H1 (cell line): ENCODE data around the gene NFIA. TPM values are rescaled to one million over a fixed set of nuclear protein-coding genes. Genes with fewer than 3 reads are reported as not detected.

ENCODE experiments used
- CTCF ChIA-PET: fragments of 300-600 bp; sonication (Branson Sonifier 250); formaldehyde crosslinking; loops from one replicate; lab custom pipeline; 2021; ENCODE audit not compliant: partially characterized antibody; lab: Charles Lee
- POLR2A ChIA-PET: fragments of 300-600 bp; sonication (Branson Sonifier 250); formaldehyde crosslinking; loops from one replicate; lab custom pipeline; 2021; ENCODE audit warnings: inconsistent platforms; ENCODE audit not compliant: partially characterized antibody; lab: Charles Lee
- DNase-seq, 2 experiments: peaks; one replicate each; pipeline versions ENCODE4 v3.0.0 to v3.0.0-alpha.2; 2010 to 2022; ENCODE audit warnings: low spot score in 2 of 2, low read depth in 1 of 2, mixed read lengths in 1 of 2
- FAIRE-seq: peaks from 2 replicates; lab custom pipeline; 2011; peaks lifted over from hg19 to GRCh38; lab: Jason Lieb, UNC
- H2AFZ ChIP-seq: 2 replicates; pipeline ENCODE4 v1.8.1; 2012; ENCODE audit warnings: low read length, inconsistent platforms
- H2AK5ac ChIP-seq: 2 replicates; pipeline ENCODE4 v1.6.1; 2013; ENCODE audit warnings: low read depth, low read length
- H2BK120ac ChIP-seq: replicated peaks from 2 replicates; pipeline ENCODE3; 2013; ENCODE audit warnings: low read depth, low read length, inconsistent platforms
- H2BK12ac ChIP-seq: 2 replicates; pipeline ENCODE4 v1.6.1; 2013; ENCODE audit warnings: low read depth, low read length
- H2BK15ac ChIP-seq: 2 replicates; pipeline ENCODE4 v1.6.1; 2013; ENCODE audit warnings: low read length
- H2BK20ac ChIP-seq: 2 replicates; pipeline ENCODE4 v1.6.1; 2013; ENCODE audit warnings: low read length
- H2BK5ac ChIP-seq: 2 replicates; pipeline ENCODE4 v1.6.1; 2013; ENCODE audit warnings: low read depth, low read length
- H3K14ac ChIP-seq: 2 replicates; pipeline ENCODE4 v1.6.1; 2013; ENCODE audit warnings: inconsistent platforms; ENCODE audit not compliant: insufficient read length
- H3K18ac ChIP-seq: 2 replicates; pipeline ENCODE4 v1.6.1; 2013; ENCODE audit warnings: low read length; ENCODE audit errors: extremely low read depth
- H3K23ac ChIP-seq: 2 replicates; pipeline ENCODE4 v1.6.1; 2013; ENCODE audit warnings: inconsistent platforms; ENCODE audit not compliant: insufficient read length
- H3K23me2 ChIP-seq: 2 replicates; pipeline ENCODE4 v1.6.1; 2013; ENCODE audit warnings: low read depth, low read length
- H3K27ac ChIP-seq: 2 replicates; pipeline ENCODE4 v1.6.1; 2011; ENCODE audit warnings: low read depth, low read length, inconsistent platforms
- H3K27me3 ChIP-seq, 4 experiments: replicated peaks in 1 of 4; 1 replicate in 1 of 4; 2 replicates in 3 of 4; pipeline versions ENCODE4 v1.6.1 to v1.8.1; 2011 to 2013; ENCODE audit warnings: low read length in 3 of 4, mild to moderate bottlenecking in 3 of 4, inconsistent platforms in 2 of 4, mixed read lengths in 2 of 4, moderate library complexity in 1 of 4; ENCODE audit not compliant: control insufficient read depth in 3 of 4, insufficient read depth in 3 of 4; ENCODE audit errors: extremely low read depth in 1 of 4
- H3K36me3 ChIP-seq, 4 experiments: 2 replicates each; pipeline versions ENCODE4 v1.6.1 to v1.8.1; 2011 to 2013; ENCODE audit warnings: mild to moderate bottlenecking in 4 of 4, low read length in 3 of 4, moderate library complexity in 2 of 4, control low read depth in 1 of 4, inconsistent platforms in 1 of 4; ENCODE audit not compliant: insufficient read depth in 4 of 4, control insufficient read depth in 2 of 4
- H3K4ac ChIP-seq: replicated peaks from 2 replicates; pipeline ENCODE3; 2013; ENCODE audit warnings: low read length, low read depth, mixed read lengths, inconsistent platforms; ENCODE audit not compliant: insufficient read length
- H3K4me1 ChIP-seq, 4 experiments: replicated peaks in 1 of 4; 1 replicate in 1 of 4; 2 replicates in 3 of 4; pipeline versions ENCODE4 v1.6.1 to v1.8.1; 2011 to 2013; ENCODE audit warnings: low read length in 3 of 4, inconsistent platforms in 2 of 4, mixed read lengths in 1 of 4; ENCODE audit not compliant: insufficient read depth in 4 of 4, control insufficient read depth in 3 of 4
- H3K4me2 ChIP-seq, 2 experiments: 2 replicates each; pipeline versions ENCODE4 v1.6.1 to v1.8.1; 2011 to 2013; ENCODE audit warnings: low read depth in 2 of 2, low read length in 2 of 2, control low read depth in 1 of 2, inconsistent platforms in 1 of 2, mild to moderate bottlenecking in 1 of 2; ENCODE audit not compliant: insufficient read depth in 1 of 2
- H3K4me3 ChIP-seq, 4 experiments: fragments of 200-600, 300-600 bp in 1 of 4; sonication (generic), shearing (Covaris generic), sonication (Bioruptor Twin) in 1 of 4; 2 replicates each; pipeline versions ENCODE4 v1.5.1 to v1.8.1; 2011 to 2016; ENCODE audit warnings: low read length in 4 of 4, low read depth in 3 of 4, control low read depth in 2 of 4, inconsistent platforms in 2 of 4, mild to moderate bottlenecking in 2 of 4, mixed read lengths in 1 of 4, moderate library complexity in 1 of 4; ENCODE audit not compliant: insufficient read depth in 2 of 4; ENCODE audit errors: extremely low read depth in 1 of 4
- H3K56ac ChIP-seq: replicated peaks from 2 replicates; pipeline ENCODE3; 2013; ENCODE audit warnings: low read depth, mild to moderate bottlenecking, mixed read lengths, low read length, inconsistent platforms; ENCODE audit not compliant: insufficient read length
- H3K79me1 ChIP-seq: 2 replicates; pipeline ENCODE4 v1.6.1; 2013; ENCODE audit warnings: low read depth, low read length, control low read depth
- H3K79me2 ChIP-seq, 2 experiments: 2 replicates each; pipeline versions ENCODE4 v1.6.1 to v1.8.1; 2012 to 2013; ENCODE audit warnings: low read length in 2 of 2, mild to moderate bottlenecking in 2 of 2, inconsistent platforms in 1 of 2; ENCODE audit not compliant: insufficient read depth in 2 of 2, control insufficient read depth in 1 of 2
- H3K9ac ChIP-seq, 4 experiments: replicated peaks in 1 of 4; 1 replicate in 1 of 4; 2 replicates in 3 of 4; pipeline versions ENCODE4 v1.6.1 to v1.8.1; 2011 to 2013; ENCODE audit warnings: low read depth in 3 of 4, low read length in 3 of 4, control low read depth in 2 of 4, mild to moderate bottlenecking in 2 of 4, moderate library complexity in 2 of 4, inconsistent platforms in 1 of 4; ENCODE audit errors: extremely low read depth in 1 of 4
- H3K9me3 ChIP-seq, 2 experiments: 2 replicates each; pipeline versions ENCODE4 v1.6.1 to v1.8.1; 2012 to 2013; ENCODE audit warnings: mild to moderate bottlenecking in 2 of 2, moderate library complexity in 2 of 2, control low read depth in 1 of 2, inconsistent platforms in 1 of 2, low read depth in 1 of 2, low read length in 1 of 2, mixed read lengths in 1 of 2; ENCODE audit not compliant: insufficient read depth in 2 of 2
- H4K20me1 ChIP-seq, 2 experiments: replicated peaks in 1 of 2; 2 replicates each; pipeline versions ENCODE3 to v1.8.1; 2011 to 2013; ENCODE audit warnings: inconsistent platforms in 2 of 2, low read length in 2 of 2, mild to moderate bottlenecking in 1 of 2; ENCODE audit not compliant: insufficient read depth in 2 of 2, control insufficient read depth in 1 of 2
- H4K5ac ChIP-seq: 2 replicates; pipeline ENCODE4 v1.6.1; 2013; ENCODE audit warnings: low read length, low read depth, mixed read lengths, inconsistent platforms; ENCODE audit not compliant: insufficient read length
- H4K8ac ChIP-seq: 2 replicates; pipeline ENCODE4 v1.8.0; 2013; ENCODE audit warnings: mild to moderate bottlenecking, moderate library complexity, low read length, inconsistent platforms; ENCODE audit not compliant: insufficient read depth; ENCODE audit errors: extremely low read depth
- H4K91ac ChIP-seq: replicated peaks from 2 replicates; pipeline ENCODE3; 2013; ENCODE audit warnings: low read length, mixed read lengths, inconsistent platforms; ENCODE audit not compliant: insufficient read length
- CTBP2 ChIP-seq: IDR thresholded peaks from 2 replicates; pipeline ENCODE4 v1.7.0; 2011; ENCODE audit warnings: borderline replicate concordance, mild to moderate bottlenecking, moderate library complexity, mixed read lengths, low read length; ENCODE audit not compliant: insufficient read depth, insufficient read length
- CTCF ChIP-seq, 3 experiments: IDR thresholded peaks; 1 replicate in 2 of 3; 2 replicates in 1 of 3; pipeline versions ENCODE4 v1.5.1 to v1.6.1; 2011; ENCODE audit warnings: low read length in 3 of 3, mild to moderate bottlenecking in 3 of 3, inconsistent platforms in 2 of 3, low read depth in 1 of 3, moderate library complexity in 1 of 3; ENCODE audit not compliant: insufficient read depth in 1 of 3; ENCODE audit errors: control extremely low read depth in 1 of 3
- EZH2 ChIP-seq: fragments of 200-600 bp; sonication (generic); IDR thresholded peaks from 2 replicates; pipeline ENCODE4 v1.7.1; 2012; ENCODE audit warnings: low read depth, mild to moderate bottlenecking, moderate library complexity, low read length, inconsistent platforms; ENCODE audit not compliant: severe bottlenecking
- FOSL1 ChIP-seq: IDR thresholded peaks from 2 replicates; pipeline ENCODE4 v1.6.1; 2011; ENCODE audit warnings: mild to moderate bottlenecking, low read depth, low read length, moderate library complexity; ENCODE audit not compliant: insufficient read depth
- HDAC6 ChIP-seq: IDR thresholded peaks from one replicate; pipeline ENCODE4 v1.7.1; 2012; ENCODE audit warnings: low read depth, mild to moderate bottlenecking, inconsistent platforms, low read length, moderate library complexity
- PHF8 ChIP-seq: fragments of 200-600 bp; sonication (generic); conservative IDR thresholded peaks from 2 replicates; pipeline ENCODE4 v1.7.1; 2012; ENCODE audit warnings: low read depth, mild to moderate bottlenecking, inconsistent platforms, low read length, moderate library complexity
- POU5F1 ChIP-seq: IDR thresholded peaks from 2 replicates; pipeline ENCODE4 v1.6.1; 2011; ENCODE audit warnings: low read depth, mild to moderate bottlenecking, low read length, moderate library complexity
- RBBP5 ChIP-seq: IDR thresholded peaks from 2 replicates; pipeline ENCODE4 v1.7.1; 2012; ENCODE audit warnings: low read depth, mild to moderate bottlenecking, inconsistent platforms, low read length, moderate library complexity, borderline replicate concordance
- SIN3A ChIP-seq, 2 experiments: IDR thresholded peaks in 1 of 2; conservative IDR thresholded peaks in 1 of 2; 2 replicates each; pipeline ENCODE4 v1.6.1; 2011 to 2012; ENCODE audit warnings: low read length in 2 of 2, improper control_type of control experiment in 1 of 2, low read depth in 1 of 2, mild to moderate bottlenecking in 1 of 2
- SP4 ChIP-seq: IDR thresholded peaks from 2 replicates; pipeline ENCODE4 v1.6.1; 2012; ENCODE audit warnings: low read length, inconsistent platforms
- WGBS, 2 experiments: shearing (Covaris generic) in 1 of 2; methylation state at CpG; one replicate each; pipeline versions ENCODE4 v1.1.6 to v1.1.7; 2013 to 2015; ENCODE audit warnings: low lambda C conversion rate in 2 of 2, mixed read lengths in 2 of 2, inconsistent platforms in 1 of 2, low coverage in 1 of 2, missing lambda C conversion rate in 1 of 2; ENCODE audit not compliant: insufficient replicate concordance in 2 of 2, insufficient coverage in 1 of 2, insufficient read length in 1 of 2; ENCODE audit errors: extremely low coverage in 1 of 2, missing lambda C conversion rate in 1 of 2; 5-methylcytosine and 5-hydroxymethylcytosine counted together
- polyA plus RNA-seq, 7 experiments: library from polyadenylated mRNA; depleted of rRNA in 3 of 7; stranded (reverse) in 5 of 7; unstranded in 2 of 7; fragments of >200 nt in 5 of 7; fragments of 200-250 nt in 2 of 7; gene quantifications; 1 replicate in 5 of 7; 2 replicates in 1 of 7; 4 replicates in 1 of 7; pipeline versions ENCODE4 v1.2.1 to v1.2.3, GENCODE V29; 2011 to 2013; ENCODE audit warnings: missing spikeins in 2 of 7, mixed read lengths in 2 of 7
- total RNA-seq: library from RNA; stranded (reverse); fragmentation: NEBNext Ultra II Directional; extraction: Animal tissue kit (Norgen Biotek cat#: 25700); gene quantifications from 2 replicates; pipeline ENCODE4 v1.2.1, GENCODE V29; 2021

NFIA gene
- total and polyA plus RNA-seq, 2 of the 8 experiments (the other 6 are each of a cell fraction or from before 2014, with no cell fraction given), result 1.8 to 2.3 TPM

DNA sequence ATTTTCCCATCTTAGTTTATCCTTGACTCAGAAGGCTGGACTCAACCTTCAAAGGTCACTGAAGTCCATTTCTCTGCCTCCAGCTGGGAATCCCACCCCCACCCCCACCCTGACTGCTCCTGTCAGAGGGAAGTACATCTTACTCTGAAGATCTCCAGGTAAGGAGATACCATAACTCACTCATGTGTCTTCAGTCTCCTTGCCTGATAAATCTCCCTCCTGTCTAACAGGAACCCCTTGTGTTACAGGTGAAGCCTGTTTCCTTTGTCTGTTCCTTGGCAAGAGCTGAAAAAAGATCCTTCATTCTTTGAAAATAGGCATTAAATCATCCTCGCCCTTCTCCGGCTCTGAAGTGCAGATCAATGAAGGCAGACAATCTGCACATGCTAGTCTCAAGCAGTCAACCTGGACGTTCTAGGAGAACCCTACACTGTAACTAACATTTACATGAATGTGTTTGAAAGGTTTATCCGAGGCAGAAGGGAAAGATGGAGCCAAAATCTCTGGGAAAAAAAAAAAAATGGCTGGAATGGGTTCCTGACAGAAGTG lies 392.0 kb downstream of the NFIA start:
- Histone ChIP-seq H4K20me1 (peaks cover 0 to 7% of the 10 kb centered on the region in 2 experiments), H2BK5ac (no peak overlapping the region), H2BK15ac (no peak overlapping the region), H2BK120ac (no peak overlapping the region), H3K4me1 (no peaks in the 10 kb centered on the region), H2AFZ (no peak overlapping the region), H3K9me3 (no peaks in the 10 kb centered on the region), H3K27ac (no peak overlapping the region), H4K8ac (no peak overlapping the region), H3K4me3 (no peak overlapping the region), H3K23me2 (no peaks in the 10 kb centered on the region), H3K4me2 (no peak overlapping the region), H3K9ac (no peak overlapping the region), H3K79me1 (no peaks in the 10 kb centered on the region), H3K18ac (no peak overlapping the region), H3K36me3 (no peaks in the 10 kb centered on the region), H3K14ac (no peak overlapping the region), H3K23ac (no peak overlapping the region), H3K27me3 (peaks cover 43 to 65% (median 59%) of the 10 kb centered on the region in 4 experiments), H3K56ac (no peak overlapping the region), H2BK12ac (no peak overlapping the region), H2AK5ac (no peak overlapping the region), H3K79me2 (no peaks in the 10 kb centered on the region), H2BK20ac (no peak overlapping the region), H3K4ac (no peak overlapping the region), H4K5ac (no peak overlapping the region), H4K91ac (no peak overlapping the region)
- DNase-seq (no peak), FAIRE-seq (no peak)
- ChIA-PET POLR2A (no interaction called here), CTCF (interaction anchor here (1.6 kb wide), 1 partner anchor 73 kb away, joined by 3 read pairs; no protein-coding TSS in a partner anchor)
- 89% methylated on average over 4 of the region's 4 CpGs; no CpG with 5 or more reads in 1 of the 2 experiments for WGBS, 2 experiments
- TF ChIP-seq EZH2 (no peak), CTCF (IDR thresholded peaks at IDR 0.05; ENCODE audit: control extremely low read depth in 1 of 3, insufficient read depth in 1 of 3, low read depth in 1 of 3, low read length in 3 of 3) (no peak), SIN3A (conservative IDR thresholded peaks at IDR 0.05 in 1 of 2, IDR thresholded peaks at IDR 0.05 in 1 of 2; ENCODE audit: low read depth in 1 of 2, low read length in 2 of 2) (no peak), PHF8 (no peak), RBBP5 (no peak), FOSL1 (no peak), CTBP2 (no peak), POU5F1 (no peak), SP4 (no peak), HDAC6 (no peak)
